Epithelial cell of proximal tubule (primary cell): ENCODE measurements around the gene ALG8. TPM values are rescaled to one million over a fixed set of nuclear protein-coding genes. Genes with fewer than 3 reads are reported as not detected.

ENCODE experiments used
- DNase-seq: peaks from one replicate; pipeline ENCODE4 v3.0.0-alpha.2; 2011; ENCODE audit warnings: low read depth
- H3K4me3 ChIP-seq: 2 replicates; pipeline ENCODE4 v1.5.1; 2011; ENCODE audit warnings: low read depth, mild to moderate bottlenecking, low read length
- CTCF ChIP-seq: conservative IDR thresholded peaks from 2 replicates; pipeline ENCODE4 v1.5.1; 2012; ENCODE audit warnings: low read depth, mild to moderate bottlenecking, low read length
- total RNA-seq: library from RNA; depleted of rRNA; stranded (reverse); fragments of >200 nt; gene quantifications from 2 replicates; pipeline ENCODE4 v1.2.3, GENCODE V29; 2015

The ALG8 gene
- total RNA-seq, 1 donor from 2014 or later = 38.1 TPM

- no peak overlapping the region for H3K4me3 ChIP-seq
- DNase-seq = no peak
- TF ChIP-seq CTCF = no peak
Observed at GRCh38 chr11:78131956-78132355, 7.5 kb downstream of the ALG8 start.

- no peak overlapping the region for H3K4me3 ChIP-seq
- no peak for DNase-seq
- no peak for TF ChIP-seq CTCF
Observed at GRCh38 chr11:78127403-78127802, 12.0 kb downstream of the ALG8 start.

GRCh38 chr11:78112582-78113275 is 26.7 kb downstream of the ALG8 start:
- H3K4me3 ChIP-seq = no peak overlapping the region
- TF ChIP-seq CTCF = no peak
- no peak for DNase-seq

- H3K4me3 ChIP-seq = no peak overlapping the region
- no peak for TF ChIP-seq CTCF
- no peak for DNase-seq
Observed at GRCh38 chr11:78111298-78111697, 28.1 kb downstream of the ALG8 start.

GRCh38 chr11:78110830-78111229 is 28.6 kb downstream of the ALG8 start:
- no peak for DNase-seq
- no peak overlapping the region for H3K4me3 ChIP-seq
- TF ChIP-seq CTCF = no peak

GRCh38 chr11:78110351-78110750 is 29.1 kb downstream of the ALG8 start:
- no peak for DNase-seq
- no peak overlapping the region for H3K4me3 ChIP-seq
- no peak for TF ChIP-seq CTCF

GRCh38 chr11:78109081-78110015 is 30.1 kb downstream of the ALG8 start:
- H3K4me3 ChIP-seq = no peak overlapping the region
- no peak for DNase-seq
- no peak for TF ChIP-seq CTCF
